SU-DHL-6 (cell line): ENCODE data around the gene CCL22.

Source experiments
- H2AFZ ChIP-seq: fragments of 200-600 bp; sonication (generic); 2 replicates; pipeline ENCODE4 v1.6.1; 2014; ENCODE audit warnings: low read depth, mild to moderate bottlenecking, moderate library complexity, mixed read lengths, antibody characterized with exemption, low read length; ENCODE audit not compliant: severe bottlenecking
- H3F3A ChIP-seq: fragments of 200-600 bp; shearing (Covaris generic); 2 replicates; pipeline ENCODE4 v1.6.0; 2016; ENCODE audit warnings: antibody characterized with exemption, mild to moderate bottlenecking; ENCODE audit not compliant: insufficient read depth
- H3K27ac ChIP-seq: fragments of 200-600 bp; sonication (generic); 2 replicates; pipeline ENCODE4 v1.5.1; 2016; ENCODE audit warnings: low read depth, mild to moderate bottlenecking, low read length, moderate library complexity, mixed read lengths
- H3K27me3 ChIP-seq: fragments of 200-600 bp; sonication (generic), shearing (Covaris generic); 2 replicates; pipeline ENCODE4 v1.6.0; 2014; ENCODE audit warnings: mild to moderate bottlenecking, low read length
- H3K36me3 ChIP-seq: fragments of 200-600 bp; sonication (generic); 2 replicates; pipeline ENCODE4 v1.6.1; 2014; ENCODE audit warnings: mild to moderate bottlenecking, low read length, mixed read lengths
- H3K4me2 ChIP-seq: fragments of 300-600, 200-600 bp; shearing (Covaris generic), sonication (generic); 2 replicates; pipeline ENCODE4 v1.6.0; 2014; ENCODE audit warnings: low read length, low read depth, mild to moderate bottlenecking; ENCODE audit not compliant: poor library complexity, severe bottlenecking
- H3K4me3 ChIP-seq: fragments of 200-600 bp; sonication (generic); 2 replicates; pipeline ENCODE4 v1.5.1; 2014; ENCODE audit warnings: antibody characterized with exemption, low read length, mild to moderate bottlenecking, mixed read lengths; ENCODE audit not compliant: insufficient read depth, poor library complexity, severe bottlenecking
- H3K79me2 ChIP-seq: fragments of 200-600 bp; sonication (generic); 2 replicates; pipeline ENCODE4 v1.6.1; 2014; ENCODE audit warnings: mild to moderate bottlenecking, low read length, moderate library complexity; ENCODE audit not compliant: insufficient read depth
- H3K9ac ChIP-seq: fragments of 200-600 bp; sonication (generic); 2 replicates; pipeline ENCODE4 v1.7.0; 2014; ENCODE audit warnings: mild to moderate bottlenecking, low read length
- H3K9me2 ChIP-seq: fragments of 200-600 bp; sonication (generic); replicated peaks from 2 replicates; pipeline ENCODE4 v1.6.1; 2014; ENCODE audit warnings: low read length; ENCODE audit not compliant: insufficient read depth
- H3K9me3 ChIP-seq: fragments of 200-600 bp; sonication (generic); 2 replicates; pipeline ENCODE4 v1.6.1; 2014; ENCODE audit warnings: low read length, mixed read lengths; ENCODE audit not compliant: insufficient read depth
- H4K20me1 ChIP-seq: fragments of 200-600 bp; sonication (generic); 2 replicates; pipeline ENCODE4 v1.6.1; 2014; ENCODE audit warnings: low read depth, mild to moderate bottlenecking, antibody characterized with exemption, low read length, moderate library complexity, mixed read lengths
- EZH2phosphoT487 ChIP-seq: fragments of 200-600 bp; sonication (generic), shearing (Covaris generic); conservative IDR thresholded peaks from 2 replicates; pipeline ENCODE4 v1.6.1; 2018; ENCODE audit warnings: mild to moderate bottlenecking, antibody characterized with exemption, low read length, moderate library complexity, mixed read lengths
- TF ChIP-seq, protein P1 (sequence below): fragments of 200-600 bp; sonication (generic); IDR thresholded peaks from one replicate; pipeline ENCODE4 v1.5.1; 2017; ENCODE audit warnings: antibody characterized with exemption, mild to moderate bottlenecking, low read length, moderate library complexity; ENCODE audit not compliant: insufficient read depth, poor library complexity, severe bottlenecking

Gene CCL22

DNA sequence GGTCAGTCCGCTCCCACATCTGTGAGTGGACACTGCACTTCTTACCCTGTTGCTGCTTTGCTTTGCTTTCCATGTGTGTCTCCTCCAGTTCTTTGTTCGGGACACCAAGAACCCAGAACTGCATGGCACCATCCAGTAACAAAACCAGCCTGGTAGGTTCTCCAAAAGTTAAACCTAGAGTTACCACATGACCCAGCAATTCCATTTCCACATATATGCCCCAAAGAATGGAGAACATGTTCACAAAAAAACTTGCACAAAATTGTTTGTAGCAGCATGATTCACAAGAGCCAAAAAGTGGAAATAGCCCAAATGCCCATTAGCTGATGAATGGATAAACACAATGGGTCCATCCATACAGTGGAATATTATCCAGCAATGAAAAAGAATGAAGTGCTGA is 10.3 kb upstream of the CCL22 start:
- H3K27me3 ChIP-seq = 0 out of 2 replicates have a peak, but pooled peaks cover 2% of the 10 kb centered on the region
- H3K9me3 ChIP-seq = no peaks in the 10 kb centered on the region
- no peaks in the 10 kb centered on the region for H3K79me2 ChIP-seq
- H3F3A ChIP-seq = no peaks in the 10 kb centered on the region
- H3K4me3 ChIP-seq = no peak overlapping the region
- no peak overlapping the region for H3K4me2 ChIP-seq
- no peaks in the 10 kb centered on the region for H4K20me1 ChIP-seq
- H3K9me2 ChIP-seq = no peaks in the 10 kb centered on the region
- no peak overlapping the region for H3K9ac ChIP-seq
- no peak overlapping the region for H3K27ac ChIP-seq
- H2AFZ ChIP-seq = no peak overlapping the region
- no peaks in the 10 kb centered on the region for H3K36me3 ChIP-seq
- no peak for TF ChIP-seq EZH2phosphoT487
- TF ChIP-seq, protein P1, sequence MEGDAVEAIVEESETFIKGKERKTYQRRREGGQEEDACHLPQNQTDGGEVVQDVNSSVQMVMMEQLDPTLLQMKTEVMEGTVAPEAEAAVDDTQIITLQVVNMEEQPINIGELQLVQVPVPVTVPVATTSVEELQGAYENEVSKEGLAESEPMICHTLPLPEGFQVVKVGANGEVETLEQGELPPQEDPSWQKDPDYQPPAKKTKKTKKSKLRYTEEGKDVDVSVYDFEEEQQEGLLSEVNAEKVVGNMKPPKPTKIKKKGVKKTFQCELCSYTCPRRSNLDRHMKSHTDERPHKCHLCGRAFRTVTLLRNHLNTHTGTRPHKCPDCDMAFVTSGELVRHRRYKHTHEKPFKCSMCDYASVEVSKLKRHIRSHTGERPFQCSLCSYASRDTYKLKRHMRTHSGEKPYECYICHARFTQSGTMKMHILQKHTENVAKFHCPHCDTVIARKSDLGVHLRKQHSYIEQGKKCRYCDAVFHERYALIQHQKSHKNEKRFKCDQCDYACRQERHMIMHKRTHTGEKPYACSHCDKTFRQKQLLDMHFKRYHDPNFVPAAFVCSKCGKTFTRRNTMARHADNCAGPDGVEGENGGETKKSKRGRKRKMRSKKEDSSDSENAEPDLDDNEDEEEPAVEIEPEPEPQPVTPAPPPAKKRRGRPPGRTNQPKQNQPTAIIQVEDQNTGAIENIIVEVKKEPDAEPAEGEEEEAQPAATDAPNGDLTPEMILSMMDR = no peak

DNA sequence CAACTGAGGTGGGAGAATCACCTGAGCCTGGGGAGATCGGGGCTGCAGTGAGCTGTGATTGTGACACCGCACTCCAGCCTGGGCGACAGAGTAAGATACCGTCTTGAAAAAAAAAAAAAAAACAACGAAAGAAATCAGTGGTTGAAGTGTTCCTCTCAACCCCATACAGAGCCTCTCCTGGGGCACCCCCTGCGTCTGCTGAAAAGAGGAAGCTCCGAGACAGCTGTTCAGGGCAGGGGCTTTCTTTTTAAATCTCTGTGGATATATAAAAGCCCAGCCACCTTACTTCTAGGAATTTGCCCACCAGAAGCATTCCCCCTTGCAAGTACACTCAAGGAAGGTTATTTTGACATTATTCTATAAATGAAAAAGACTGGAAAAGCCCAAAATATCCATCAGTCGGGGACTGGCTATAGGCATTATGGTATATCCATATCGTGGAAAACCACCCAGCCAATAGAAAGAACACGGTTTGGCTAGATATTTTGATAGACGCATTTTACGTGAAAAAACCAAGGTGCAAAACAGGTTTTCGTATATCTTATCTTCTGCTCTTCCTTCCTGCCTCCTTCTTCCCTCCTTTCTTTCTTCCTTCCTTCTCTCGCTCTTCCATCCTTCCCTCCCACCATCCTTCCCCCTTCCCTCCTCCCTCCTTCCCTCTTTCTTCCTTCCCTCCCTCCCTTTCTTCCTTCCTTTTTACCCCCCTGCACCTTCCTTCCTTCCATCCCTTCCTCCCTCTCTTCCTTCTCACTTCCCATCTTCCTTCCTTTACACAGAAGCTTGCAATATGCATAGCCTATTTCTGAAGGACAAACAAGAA is 9.2 kb upstream of the CCL22 start:
- Histone ChIP-seq H3K9me2 (no peaks in the 10 kb centered on the region), H3K4me2 (no peak overlapping the region)

DNA sequence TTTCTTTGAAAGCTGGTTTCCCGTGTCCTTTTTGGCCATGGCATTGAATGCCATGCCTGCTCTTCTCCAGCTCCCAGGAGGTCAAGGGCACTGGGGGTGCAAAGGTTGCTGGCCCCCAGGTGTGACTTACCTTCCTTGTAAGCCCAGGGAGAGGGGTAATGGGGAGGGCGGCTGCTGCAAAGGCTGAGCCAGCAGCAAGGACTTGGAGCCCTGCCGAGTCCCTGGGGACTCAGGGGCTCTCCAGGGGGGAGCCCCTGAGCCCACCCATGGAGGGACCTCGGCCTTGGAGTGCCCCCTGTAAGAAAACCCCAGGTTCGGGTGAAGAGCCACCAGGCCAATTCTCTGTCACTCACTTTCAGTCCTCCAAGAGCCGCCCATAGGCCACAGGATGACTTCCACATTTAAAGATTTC is 5.9 kb upstream of the CCL22 start:
- Histone ChIP-seq H3K79me2 (no peaks in the 10 kb centered on the region), H3K9me2 (no peaks in the 10 kb centered on the region), H3K27me3 (0 out of 2 replicates have a peak, but pooled peaks cover 2% of the 10 kb centered on the region), H3K4me2 (no peak overlapping the region), H3K9ac (no peak overlapping the region), H4K20me1 (no peaks in the 10 kb centered on the region), H3K9me3 (no peaks in the 10 kb centered on the region), H3K4me3 (no peak overlapping the region), H2AFZ (no peak overlapping the region), H3K27ac (no peak overlapping the region), H3F3A (no peaks in the 10 kb centered on the region), H3K36me3 (no peaks in the 10 kb centered on the region)
- TF ChIP-seq EZH2phosphoT487 = no peak
- TF ChIP-seq, protein P1 = no peak

More for the DNA sequence above, 9.2 kb upstream of the CCL22 start:
- Histone ChIP-seq H4K20me1 (no peaks in the 10 kb centered on the region), H3F3A (no peaks in the 10 kb centered on the region), H3K9ac (no peak overlapping the region), H3K4me3 (no peak overlapping the region), H3K9me3 (no peaks in the 10 kb centered on the region), H3K79me2 (no peaks in the 10 kb centered on the region), H3K27ac (no peak overlapping the region), H2AFZ (no peak overlapping the region), H3K36me3 (no peaks in the 10 kb centered on the region), H3K27me3 (0 out of 2 replicates have a peak, but pooled peaks cover 2% of the 10 kb centered on the region)
- no peak for TF ChIP-seq EZH2phosphoT487
- TF ChIP-seq, protein P1 = no peak
